NCI-H2029 treated with DMSO at 0.1 percent for 48 hours (cell line): ENCODE data around the gene GLT8D2.

ENCODE experiments used
- DNase-seq: peaks from one replicate; lab custom pipeline; 2025; lab: John Stamatoyannopoulos, UW

Gene GLT8D2

GRCh38 chr12:104000807-104001434 lies 49.1 kb downstream of the GLT8D2 start:
- DNase-seq, result no peak

GRCh38 chr12:103998976-103999375 lies 51.0 kb downstream of the GLT8D2 start:
- DNase-seq, result no peak

- DNase-seq, result no peak
These were observed 52.6 kb downstream of the GLT8D2 start for GRCh38 chr12:103997286-103997900.

- DNase-seq, result no peak
These were observed 53.4 kb downstream of the GLT8D2 start for GRCh38 chr12:103996595-103996994.

- DNase-seq, result peak; percentile 88
These were observed 55.8 kb downstream of the GLT8D2 start for GRCh38 chr12:103994235-103994634.

GRCh38 chr12:103986829-103987228 lies 63.2 kb downstream of the GLT8D2 start:
- no peak for DNase-seq

- DNase-seq, result no peak
These were observed 71.5 kb downstream of the GLT8D2 start for GRCh38 chr12:103978384-103978982.

GRCh38 chr12:103975368-103975767 lies 74.6 kb downstream of the GLT8D2 start:
- DNase-seq, result no peak

GRCh38 chr12:103973909-103974308 lies 76.1 kb downstream of the GLT8D2 start:
- DNase-seq, result no peak

GRCh38 chr12:103969391-103969790 lies 80.6 kb downstream of the GLT8D2 start:
- DNase-seq, result no peak

GRCh38 chr12:103966736-103967135 lies 83.3 kb downstream of the GLT8D2 start:
- no peak for DNase-seq

GRCh38 chr12:103965590-103966504 lies 84.1 kb downstream of the GLT8D2 start, which contains the start of gene TDG:
Gene TDG (plus strand): TSS chr12:103965872. CDS start chr12:103966038, 166 bp downstream.
- peak; percentile 97 for DNase-seq

- no peak for DNase-seq
These were observed 84.8 kb downstream of the GLT8D2 start for GRCh38 chr12:103965255-103965589.

- DNase-seq, result no peak
These were observed 85.2 kb downstream of the GLT8D2 start for GRCh38 chr12:103964805-103965204.

GRCh38 chr12:103962493-103962892 lies 87.5 kb downstream of the GLT8D2 start:
- DNase-seq, result no peak

- no peak for DNase-seq
These were observed 89.3 kb downstream of the GLT8D2 start for GRCh38 chr12:103960616-103961227.

GRCh38 chr12:103958621-103959020 lies 91.4 kb downstream of the GLT8D2 start:
- no peak for DNase-seq

GRCh38 chr12:103957865-103958388 lies 92.1 kb downstream of the GLT8D2 start:
- no peak for DNase-seq

GRCh38 chr12:103956509-103957027 lies 93.4 kb downstream of the GLT8D2 start:
- no peak for DNase-seq

GRCh38 chr12:103955811-103956508 lies 94.0 kb downstream of the GLT8D2 start:
- no peak for DNase-seq

- DNase-seq, result no peak
These were observed 97.5 kb downstream of the GLT8D2 start for GRCh38 chr12:103952497-103952896.
